Measurements from ENCODE around the gene NDUFB7.

NDUFB7 gene

GRCh38 chr19:14525729-14526128 lies 46.1 kb downstream of the NDUFB7 start:
- DNase-seq (ENCODE audit: low read depth, low spot score): no peak

- DNase-seq (ENCODE audit: low read depth, low spot score): no peak
Measured at GRCh38 chr19:14520543-14520942, 51.3 kb downstream of the NDUFB7 start.

DNA sequence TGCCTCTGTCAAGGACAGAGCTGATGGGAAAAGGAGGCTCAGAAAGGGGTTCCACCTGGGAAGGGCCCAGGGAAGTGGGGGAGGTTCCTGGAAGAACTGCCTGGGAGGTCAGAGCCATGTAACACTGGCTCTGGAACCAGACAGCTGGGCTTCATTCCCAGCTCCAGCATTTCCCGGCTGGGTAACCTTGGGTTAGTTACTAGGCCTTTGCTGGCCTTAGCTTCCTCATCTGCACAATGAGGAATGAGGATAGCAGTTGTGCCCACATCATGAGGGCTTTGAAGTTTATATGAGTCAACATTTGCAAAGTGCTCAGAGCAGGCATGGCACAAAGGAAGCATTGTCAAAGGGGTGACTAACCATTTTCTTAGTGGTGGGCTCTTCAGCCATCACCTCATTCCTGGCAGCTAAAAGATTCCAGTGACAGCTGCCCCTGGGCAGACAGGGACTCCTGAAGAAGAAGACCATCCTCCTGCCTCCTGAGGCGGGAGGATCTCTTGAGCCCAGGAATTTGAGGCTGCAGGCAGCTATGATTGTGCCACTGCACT lies 51.9 kb downstream of the NDUFB7 start:
- DNase-seq (ENCODE audit: low read depth, low spot score): no peak

- DNase-seq (ENCODE audit: low read depth, low spot score): no peak
Measured at GRCh38 chr19:14519245-14519859, 52.5 kb downstream of the NDUFB7 start.

- no peak for DNase-seq (ENCODE audit: low read depth, low spot score)
Measured at GRCh38 chr19:14517840-14518505, 53.9 kb downstream of the NDUFB7 start, which contains the start of gene DNAJB1. Gene DNAJB1, minus strand, starts transcription at chr19:14518397. Its CDS starts 48 bp downstream, at chr19:14518349.

DNA sequence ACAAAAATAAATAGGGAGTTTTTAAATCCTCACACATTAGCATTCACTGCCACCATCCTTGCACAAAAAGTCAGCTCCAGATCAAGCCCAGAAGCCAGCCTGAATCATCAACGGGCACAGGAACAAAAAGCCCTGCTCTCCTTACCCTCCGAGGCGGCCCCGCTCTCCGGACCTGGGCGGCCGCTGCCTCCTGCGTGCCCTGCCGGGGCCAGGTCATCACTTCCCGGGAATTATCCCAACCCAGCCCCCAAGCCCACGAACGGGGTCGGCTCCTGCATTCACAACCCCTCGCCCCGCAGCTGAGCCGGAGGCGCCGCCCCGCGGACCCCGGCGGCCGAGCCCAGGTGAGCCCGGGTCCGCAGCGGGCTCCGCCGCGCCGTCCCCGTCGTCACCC lies 54.4 kb downstream of the NDUFB7 start:
- DNase-seq (ENCODE audit: low read depth, low spot score): no peak

DNA sequence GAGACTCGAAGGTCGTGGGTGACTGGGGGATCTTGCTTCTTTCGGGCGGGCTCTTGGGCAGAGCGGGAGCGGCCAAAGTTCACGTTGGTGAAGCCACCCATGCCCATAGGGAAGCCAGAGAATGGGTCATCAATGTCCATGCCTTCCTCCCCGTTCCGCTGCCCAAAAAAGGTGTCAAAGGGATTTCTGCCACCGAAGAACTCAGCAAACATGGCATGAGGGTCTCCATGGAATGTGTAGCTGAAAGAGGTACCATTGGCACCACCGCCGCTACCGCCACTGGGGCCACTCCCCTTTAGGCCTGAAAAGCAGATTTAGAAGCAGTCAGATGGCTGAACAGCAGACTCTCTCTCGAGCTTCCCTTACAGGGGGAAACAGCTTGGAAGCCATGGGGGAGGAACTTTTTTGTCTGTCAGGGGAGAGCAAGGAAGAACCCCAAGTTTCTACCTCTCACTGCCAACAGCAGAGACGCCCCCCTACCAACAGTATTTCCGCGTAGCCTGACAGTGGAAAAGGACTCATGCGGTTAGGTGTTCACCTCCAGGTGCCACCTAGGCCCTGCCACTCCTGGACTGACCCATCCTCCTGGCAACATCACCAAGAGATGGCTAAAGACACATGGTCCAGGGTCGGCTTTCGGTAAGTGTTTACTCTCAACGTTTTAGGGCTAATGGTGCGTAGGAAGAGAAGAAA lies 55.0 kb downstream of the NDUFB7 start:
- no peak for DNase-seq (ENCODE audit: low read depth, low spot score)
